Kidney glomerular epithelial cell (primary cell): Measurements from ENCODE around the gene FTO.

ENCODE experiments used
- DNase-seq: peaks from one replicate; lab custom pipeline; 2025; lab: John Stamatoyannopoulos, UW

Gene FTO

GRCh38 chr16:53936052-53936451, 232.1 kb downstream of the FTO start:
- DNase-seq, result no peak

GRCh38 chr16:53936529-53936928, 232.6 kb downstream of the FTO start:
- no peak for DNase-seq

- DNase-seq, result no peak
Observed at GRCh38 chr16:53937161-53937880, 233.4 kb downstream of the FTO start.

- DNase-seq, result no peak
Observed at GRCh38 chr16:53944025-53944424, 240.1 kb downstream of the FTO start.

- peak; percentile 31 for DNase-seq
Observed at GRCh38 chr16:53945996-53946395, 242.0 kb downstream of the FTO start.

- DNase-seq, result no peak
Observed at GRCh38 chr16:53946746-53947386, 242.9 kb downstream of the FTO start.

- no peak for DNase-seq
Observed at GRCh38 chr16:53947642-53948041, 243.7 kb downstream of the FTO start.

GRCh38 chr16:53948326-53948725, 244.4 kb downstream of the FTO start:
- DNase-seq, result no peak

- no peak for DNase-seq
Observed at GRCh38 chr16:53948734-53949430, 244.9 kb downstream of the FTO start.

- DNase-seq, result no peak
Observed at GRCh38 chr16:53949715-53950410, 245.9 kb downstream of the FTO start.

- DNase-seq, result no peak
Observed at GRCh38 chr16:53950677-53951076, 246.7 kb downstream of the FTO start.

- DNase-seq, result peak; percentile 7
Observed at GRCh38 chr16:53952215-53953208, 248.6 kb downstream of the FTO start.

GRCh38 chr16:53953336-53953735, 249.4 kb downstream of the FTO start:
- no peak for DNase-seq

- no peak for DNase-seq
Observed at GRCh38 chr16:53955221-53955875, 251.4 kb downstream of the FTO start.

- no peak for DNase-seq
Observed at GRCh38 chr16:53958341-53958880, 254.5 kb downstream of the FTO start.

GRCh38 chr16:53960050-53960812, 256.3 kb downstream of the FTO start:
- DNase-seq, result no peak

GRCh38 chr16:53960954-53961616, 257.1 kb downstream of the FTO start:
- no peak for DNase-seq

GRCh38 chr16:53962041-53962440, 258.1 kb downstream of the FTO start:
- no peak for DNase-seq

GRCh38 chr16:53964145-53964790, 260.3 kb downstream of the FTO start:
- DNase-seq, result no peak
